LNCaP clone FGC (cell line): ENCODE results near the gene USP21.
"Not testable (repeated sequence)": the region's sequence is repeated elsewhere in the genome, so short reads cannot be mapped to it uniquely, and the experiment has no call there.

Source experiments
- DNase-seq: peaks from one replicate; pipeline ENCODE4 v3.0.0-alpha.2; 2011; ENCODE audit warnings: low read depth
- H3K4me3 ChIP-seq: 2 replicates; pipeline ENCODE4 v1.5.1; 2011; ENCODE audit warnings: mild to moderate bottlenecking, low read depth, low read length, control low read depth
- CTCF ChIP-seq: IDR thresholded peaks from 2 replicates; pipeline ENCODE4 v1.5.1; 2012; ENCODE audit warnings: mild to moderate bottlenecking; ENCODE audit not compliant: control insufficient read depth, insufficient read depth; ENCODE audit errors: extremely low read depth

The USP21 gene, protein sequence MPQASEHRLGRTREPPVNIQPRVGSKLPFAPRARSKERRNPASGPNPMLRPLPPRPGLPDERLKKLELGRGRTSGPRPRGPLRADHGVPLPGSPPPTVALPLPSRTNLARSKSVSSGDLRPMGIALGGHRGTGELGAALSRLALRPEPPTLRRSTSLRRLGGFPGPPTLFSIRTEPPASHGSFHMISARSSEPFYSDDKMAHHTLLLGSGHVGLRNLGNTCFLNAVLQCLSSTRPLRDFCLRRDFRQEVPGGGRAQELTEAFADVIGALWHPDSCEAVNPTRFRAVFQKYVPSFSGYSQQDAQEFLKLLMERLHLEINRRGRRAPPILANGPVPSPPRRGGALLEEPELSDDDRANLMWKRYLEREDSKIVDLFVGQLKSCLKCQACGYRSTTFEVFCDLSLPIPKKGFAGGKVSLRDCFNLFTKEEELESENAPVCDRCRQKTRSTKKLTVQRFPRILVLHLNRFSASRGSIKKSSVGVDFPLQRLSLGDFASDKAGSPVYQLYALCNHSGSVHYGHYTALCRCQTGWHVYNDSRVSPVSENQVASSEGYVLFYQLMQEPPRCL

DNA sequence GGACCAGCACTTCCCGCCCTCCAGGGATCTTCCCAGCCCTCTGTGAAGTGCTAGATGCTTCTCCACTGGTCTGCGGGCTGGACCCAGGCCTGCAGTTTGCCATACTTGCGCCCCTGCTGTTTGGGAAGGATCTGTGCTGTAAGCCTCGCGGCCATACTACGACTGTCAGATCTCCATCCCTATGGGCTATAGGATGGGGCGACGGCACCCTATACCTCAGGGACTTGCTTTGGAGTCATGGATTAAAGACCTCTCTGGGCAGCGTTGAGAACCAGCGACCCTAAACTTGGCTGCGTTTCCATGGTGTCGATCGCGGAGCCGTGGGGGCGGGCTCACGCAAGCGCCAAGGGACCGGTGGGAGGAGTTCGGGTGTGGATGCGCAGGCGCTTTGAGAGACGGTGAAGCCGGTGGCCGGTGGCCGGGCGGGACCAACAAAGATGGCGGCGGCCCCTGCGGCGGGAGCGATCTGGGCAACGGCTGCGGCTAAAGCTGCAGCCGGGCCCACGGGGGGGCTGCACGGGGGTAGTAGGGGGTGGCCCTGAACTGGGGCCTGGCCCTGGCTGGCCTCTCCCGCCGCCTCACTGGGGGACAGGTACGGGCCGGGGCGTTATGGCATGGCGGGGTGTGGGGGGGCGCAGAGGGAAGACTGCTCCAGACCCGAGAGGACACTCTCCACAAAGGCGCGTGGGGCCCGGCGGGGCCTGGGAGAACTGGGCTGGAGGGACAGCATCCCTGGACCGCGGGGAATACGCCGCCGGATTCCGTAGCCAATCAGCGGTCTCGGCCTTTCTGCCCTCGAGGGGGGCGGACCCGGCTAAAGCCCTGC, at the start of gene USP21:
TSS of gene USP21 (plus strand) at position 414 of the 826 bp plus-strand sequence. CDS start 1,141 bp downstream, outside the sequence.
- DNase-seq: no peak
- peak; percentile 28; the same call in 1 of the 2 replicates for TF ChIP-seq CTCF

DNA sequence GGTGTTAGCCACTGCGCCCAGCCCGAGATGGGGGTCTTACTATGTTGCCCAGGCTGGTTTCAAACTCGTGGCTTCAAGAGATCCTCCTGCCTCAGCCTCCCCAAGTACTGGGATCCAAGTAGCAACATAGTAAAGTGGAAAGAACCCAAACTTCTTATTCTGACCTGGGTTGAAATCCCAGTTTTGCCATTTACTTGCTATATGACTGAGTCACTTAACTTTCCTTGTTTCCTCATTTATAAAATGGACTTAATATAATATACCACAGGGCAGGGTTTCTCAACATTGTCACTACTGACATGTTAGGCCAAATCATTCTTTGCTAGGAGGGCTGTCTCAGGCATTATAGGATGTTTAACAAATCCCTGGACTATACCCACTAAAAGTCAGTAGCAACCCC, 48.2 kb upstream of the USP21 start:
- DNase-seq: no peak
- H3K4me3 ChIP-seq: no peak overlapping the region
- no peak for TF ChIP-seq CTCF

More for the DNA sequence above, at the start of gene USP21:
- H3K4me3 ChIP-seq: peak within 1 kb of the TSS; percentile 93

GRCh38 chr1:161111527-161111926, 47.8 kb upstream of the USP21 start:
- DNase-seq: no peak
- H3K4me3 ChIP-seq: no peak overlapping the region
- TF ChIP-seq CTCF: no peak

DNA sequence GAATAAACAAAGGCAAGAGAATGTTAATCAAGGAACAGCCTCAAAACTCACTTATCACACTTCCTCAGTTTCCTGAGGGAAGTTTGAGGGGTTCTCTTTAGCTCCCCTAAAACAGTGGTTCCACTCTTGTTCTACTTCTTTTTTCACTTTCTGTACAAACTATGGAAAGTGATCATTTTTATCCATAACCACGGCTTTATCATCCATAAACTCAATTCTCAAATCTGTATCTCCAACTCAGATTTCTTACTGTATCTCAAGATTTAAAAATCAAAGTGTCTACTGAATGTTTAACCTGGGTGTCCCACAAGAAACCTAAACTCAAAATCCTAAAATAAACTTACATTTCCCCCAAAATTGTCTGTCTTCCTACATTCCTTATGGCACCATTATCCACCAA, 45.4 kb upstream of the USP21 start:
- no peak for DNase-seq
- H3K4me3 ChIP-seq: no peak overlapping the region
- TF ChIP-seq CTCF: no peak

DNA sequence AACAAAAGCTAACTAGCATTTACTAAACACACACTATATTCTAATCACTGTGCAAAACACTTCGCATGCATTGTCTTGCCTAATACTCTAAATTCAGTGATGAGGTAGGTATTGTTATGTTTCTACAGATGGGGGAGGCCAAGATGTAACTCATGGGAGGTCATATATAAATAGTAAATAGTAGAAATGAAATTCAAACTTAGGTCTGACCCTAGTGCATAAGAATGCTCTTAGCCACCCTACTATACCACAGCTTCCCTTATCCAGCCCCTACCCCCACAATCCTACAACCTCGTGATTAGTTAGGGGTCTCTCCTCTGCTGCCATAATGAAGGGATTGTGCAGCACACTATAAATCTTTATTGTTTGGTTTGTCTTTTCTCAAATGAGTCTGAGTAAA, 44.7 kb upstream of the USP21 start:
- no peak overlapping the region for H3K4me3 ChIP-seq
- DNase-seq: no peak
- TF ChIP-seq CTCF: no peak

DNA sequence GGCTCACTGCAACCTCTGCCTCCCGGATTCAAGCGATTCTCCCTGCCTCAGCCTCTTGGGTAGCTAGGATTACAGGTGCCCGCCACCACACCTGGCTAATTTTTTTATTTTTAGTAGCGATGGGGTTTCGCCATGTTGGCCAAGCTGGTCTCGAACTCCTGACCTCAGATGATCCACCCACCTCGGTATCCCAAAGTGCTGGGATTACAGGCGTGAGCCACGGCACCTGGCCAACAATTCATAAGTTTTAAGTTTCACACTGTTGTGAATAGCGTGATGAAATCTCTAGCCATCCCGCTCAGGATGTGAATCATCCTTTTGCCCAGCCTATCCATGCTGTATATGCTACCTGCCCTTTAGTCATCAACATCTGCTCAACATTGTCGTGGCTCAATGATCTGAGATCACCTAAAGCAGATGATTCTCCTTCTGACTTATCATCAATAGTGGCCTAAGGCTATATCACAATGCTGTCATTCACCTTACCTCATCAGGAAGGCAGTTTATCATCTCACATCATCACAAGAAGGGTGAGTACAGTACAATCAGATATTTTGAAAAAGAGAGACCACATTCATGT, 44.1 kb upstream of the USP21 start:
- no peak overlapping the region for H3K4me3 ChIP-seq
- no peak for DNase-seq
- no peak for TF ChIP-seq CTCF

DNA sequence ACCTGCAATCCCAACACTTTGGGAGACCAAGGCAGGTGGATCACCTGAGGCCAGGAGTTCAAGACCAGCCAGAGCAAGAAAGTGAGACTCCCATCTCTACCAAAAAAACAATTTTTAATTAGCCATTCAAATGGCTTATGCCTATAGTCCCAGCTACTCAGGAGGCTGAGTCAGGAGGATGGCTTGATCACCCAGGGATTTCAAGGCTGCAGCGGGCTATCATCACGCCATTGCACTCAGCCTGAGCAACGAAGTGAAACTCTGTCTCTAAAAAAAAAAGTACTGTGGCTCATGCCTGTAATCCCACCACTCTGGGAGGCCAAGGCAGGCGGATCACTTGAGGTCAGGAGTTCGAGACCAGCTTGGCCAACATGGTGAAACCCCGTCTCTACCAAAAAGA, 43.3 kb upstream of the USP21 start:
- not testable (repeated sequence) for H3K4me3 ChIP-seq, DNase-seq
